ENCODE measurements around the gene IL23R. TPM values are rescaled to one million over a fixed set of nuclear protein-coding genes. Genes with fewer than 3 reads are reported as not detected.
A peak's percentile ranks its signal among the peaks of the same experiment; 100 is the strongest.

The IL23R gene
- polyA plus RNA-seq, 3 donors from 2014 or later = 0.12 to 1.4 (median 0.23) TPM

GRCh38 chr1:67281244-67281643, 115.0 kb downstream of the IL23R start:
- no peaks in the 10 kb centered on the region for H3K9me3 Mint-ChIP-seq
- H3K27me3 Mint-ChIP-seq (ENCODE audit: low read depth in 3 of 3) = peaks cover 0 to 2% (median 0%) of the 10 kb centered on the region in 3 donors
- H3K27ac Mint-ChIP-seq = no peak overlapping the region
- H3K4me3 Mint-ChIP-seq = no peak overlapping the region
- DNase-seq = no peak
- H3K4me1 Mint-ChIP-seq = peaks cover 12 to 20% of the 10 kb centered on the region in 2 donors
- H3K36me3 Mint-ChIP-seq = peaks cover 0 to 5% (median 0%) of the 10 kb centered on the region in 3 donors

DNA sequence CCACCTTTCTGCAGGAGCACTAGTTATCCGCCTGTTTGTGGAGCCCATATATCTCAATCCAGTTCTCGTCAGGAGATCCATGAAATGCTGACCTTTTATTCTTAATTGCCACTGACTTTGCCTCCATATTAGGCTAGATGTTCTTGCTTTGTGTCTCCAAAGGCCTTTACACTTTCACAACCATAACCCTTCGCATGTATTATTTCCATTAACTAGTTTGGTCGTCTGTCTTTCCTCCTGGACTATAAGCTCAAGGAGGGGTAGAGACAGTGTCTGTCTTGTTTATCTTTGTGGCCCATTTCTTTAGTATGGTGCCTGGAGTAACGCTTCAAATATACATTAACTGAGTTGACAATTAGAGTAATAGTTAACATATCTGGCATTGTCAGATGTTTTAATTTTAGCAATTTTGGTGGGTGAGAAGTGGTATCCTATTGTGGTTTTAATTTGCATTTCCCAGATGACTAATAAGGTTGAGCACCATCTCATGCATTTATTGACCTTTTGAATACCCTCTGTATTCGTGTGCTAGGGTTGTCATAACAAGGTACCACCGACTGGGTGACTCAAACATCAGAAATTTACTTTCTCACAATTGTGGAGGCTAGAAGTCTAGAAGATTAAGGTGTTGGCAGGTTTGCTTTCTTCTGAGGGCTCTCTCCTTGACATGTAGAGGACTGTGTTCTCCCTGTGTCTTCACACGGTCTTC, 119.7 kb downstream of the IL23R start:
- DNase-seq = peak; percentile 34 to 46 (median 37)
- Mint-ChIP-seq H3K36me3 (peaks cover 0 to 5% (median 0%) of the 10 kb centered on the region in 3 donors), H3K27me3 (ENCODE audit: low read depth in 3 of 3) (peaks cover 0 to 1% (median 0%) of the 10 kb centered on the region in 3 donors), H3K9me3 (no peaks in the 10 kb centered on the region), H3K27ac (peak overlapping the region in 5 of 6 donors; percentile 65 to 91 (median 73)), H3K4me3 (peak overlapping the region in 3 of 5 donors; percentile 23 to 46 (median 30)), H3K4me1 (peaks cover 24 to 25% of the 10 kb centered on the region in 2 donors)

- H3K27me3 Mint-ChIP-seq (ENCODE audit: low read depth in 3 of 3) = peaks cover 0 to 5% (median 2%) of the 10 kb centered on the region in 3 donors
- H3K27ac Mint-ChIP-seq = no peak overlapping the region
- H3K4me3 Mint-ChIP-seq = no peak overlapping the region
- peaks cover 44 to 47% of the 10 kb centered on the region in 2 donors for H3K4me1 Mint-ChIP-seq
- H3K36me3 Mint-ChIP-seq = peaks cover 0 to 4% (median 0%) of the 10 kb centered on the region in 3 donors
- H3K9me3 Mint-ChIP-seq = peaks cover 0 to under 1% (median 0%) of the 10 kb centered on the region in 6 donors
- DNase-seq = no peak
Observed at GRCh38 chr1:67290236-67290635, 124.0 kb downstream of the IL23R start.

GRCh38 chr1:67294836-67295617, 128.8 kb downstream of the IL23R start:
- Mint-ChIP-seq H3K9me3 (peaks cover 0 to 3% (median 0%) of the 10 kb centered on the region in 6 donors), H3K4me3 (peak overlapping the region in 4 of 5 donors; percentile 47 to 60 (median 56)), H3K4me1 (peaks cover 27 to 38% of the 10 kb centered on the region in 2 donors), H3K27ac (peak overlapping the region; percentile 5 to 91 (median 72)), H3K36me3 (peaks cover 0 to 4% (median 0%) of the 10 kb centered on the region in 3 donors), H3K27me3 (ENCODE audit: low read depth in 3 of 3) (peaks cover 2 to 3% (median 2%) of the 10 kb centered on the region in 3 donors)
- peak; percentile 38 to 57 (median 43) for DNase-seq

DNA sequence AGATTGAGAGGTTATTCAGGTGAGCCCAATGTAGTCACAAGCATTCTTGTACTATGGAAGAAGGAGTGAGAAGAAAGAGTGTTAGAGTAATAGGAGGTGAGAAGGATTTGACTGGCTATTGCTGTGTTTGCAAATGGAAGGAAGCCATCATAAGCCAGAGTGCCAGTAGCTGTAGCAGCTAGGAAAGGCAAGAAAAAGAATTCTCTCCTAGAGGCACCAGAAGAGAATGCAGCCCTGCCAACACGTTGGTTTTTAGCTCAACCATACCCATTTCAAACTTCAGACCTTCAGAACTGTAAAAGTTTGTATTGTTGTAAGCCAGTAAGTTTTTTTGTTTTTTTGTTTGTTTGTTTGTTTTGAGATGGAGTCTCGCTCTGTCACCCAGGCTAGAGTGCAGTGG, 132.5 kb downstream of the IL23R start:
- Mint-ChIP-seq H3K4me1 (peaks cover 25 to 41% of the 10 kb centered on the region in 2 donors), H3K27me3 (ENCODE audit: low read depth in 3 of 3) (peaks cover 0 to 3% (median 2%) of the 10 kb centered on the region in 3 donors), H3K4me3 (no peak overlapping the region), H3K36me3 (no peaks in the 10 kb centered on the region), H3K9me3 (peaks cover 0 to 3% (median 0%) of the 10 kb centered on the region in 6 donors), H3K27ac (no peak overlapping the region)
- DNase-seq = no peak

- Mint-ChIP-seq H3K36me3 (no peaks in the 10 kb centered on the region), H3K27ac (peak overlapping the region in 1 of 6 donors; percentile 25), H3K27me3 (ENCODE audit: low read depth in 3 of 3) (peaks cover 0 to 3% (median 2%) of the 10 kb centered on the region in 3 donors)
Observed at GRCh38 chr1:67299296-67299695, 133.0 kb downstream of the IL23R start.

DNA sequence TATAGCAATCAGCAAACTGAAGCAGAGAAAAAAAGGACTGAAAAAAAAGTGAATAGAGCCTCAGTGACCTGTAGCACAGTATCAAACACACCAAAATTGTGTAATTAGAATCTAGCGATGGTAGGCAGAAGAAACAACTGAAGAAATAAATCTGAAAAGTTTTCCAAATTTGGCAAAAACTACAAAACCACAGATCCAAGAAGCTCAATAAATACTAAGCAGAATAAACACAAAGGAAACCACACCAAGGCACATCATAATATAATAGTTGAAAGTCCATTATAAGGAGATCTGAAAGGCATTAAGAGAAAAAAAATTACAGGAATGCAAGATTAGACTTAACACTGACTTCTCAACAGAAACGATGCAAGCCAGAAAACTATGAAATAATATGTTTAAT, 134.3 kb downstream of the IL23R start:
- Mint-ChIP-seq H3K36me3 (no peaks in the 10 kb centered on the region), H3K4me1 (peaks cover 19 to 37% of the 10 kb centered on the region in 2 donors), H3K27me3 (ENCODE audit: low read depth in 3 of 3) (peaks cover 0 to 2% (median 0%) of the 10 kb centered on the region in 3 donors), H3K27ac (peak overlapping the region in 1 of 6 donors; percentile 19), H3K9me3 (no peaks in the 10 kb centered on the region), H3K4me3 (no peak overlapping the region)
- DNase-seq = no peak

More at GRCh38 chr1:67299296-67299695, 133.0 kb downstream of the IL23R start:
- Mint-ChIP-seq H3K4me3 (no peak overlapping the region), H3K9me3 (peaks cover 0 to 3% (median 0%) of the 10 kb centered on the region in 6 donors), H3K4me1 (peaks cover 27 to 41% of the 10 kb centered on the region in 2 donors)
- DNase-seq = no peak

DNA sequence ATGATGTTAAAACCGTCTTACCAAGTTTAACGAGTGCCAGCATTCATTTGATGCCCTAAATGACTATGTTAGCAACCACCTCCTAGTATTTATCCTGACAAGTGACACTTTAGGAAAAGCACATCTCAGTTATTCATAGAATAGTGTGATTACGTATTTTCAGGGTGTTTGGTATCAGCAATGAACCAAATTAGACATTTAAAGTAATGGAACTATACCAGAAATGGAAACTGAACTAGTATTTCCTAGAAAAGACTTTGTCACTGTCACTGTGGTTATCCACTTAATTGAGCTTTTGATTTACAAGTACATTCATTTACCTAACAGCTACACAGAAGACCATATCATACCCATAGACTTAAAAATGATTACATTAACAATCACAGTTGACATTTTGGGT, 137.8 kb downstream of the IL23R start:
- no peaks in the 10 kb centered on the region for H3K36me3 Mint-ChIP-seq
- peaks cover 0 to 8% (median 6%) of the 10 kb centered on the region in 3 donors for H3K27me3 Mint-ChIP-seq (ENCODE audit: low read depth in 3 of 3)
- H3K27ac Mint-ChIP-seq = peak overlapping the region; percentile 57 to 90 (median 68)
- no peaks in the 10 kb centered on the region for H3K9me3 Mint-ChIP-seq
- peak overlapping the region; percentile 23 to 75 (median 47) for H3K4me3 Mint-ChIP-seq
- H3K4me1 Mint-ChIP-seq = peaks cover 30 to 55% of the 10 kb centered on the region in 2 donors
- no peak for DNase-seq

DNA sequence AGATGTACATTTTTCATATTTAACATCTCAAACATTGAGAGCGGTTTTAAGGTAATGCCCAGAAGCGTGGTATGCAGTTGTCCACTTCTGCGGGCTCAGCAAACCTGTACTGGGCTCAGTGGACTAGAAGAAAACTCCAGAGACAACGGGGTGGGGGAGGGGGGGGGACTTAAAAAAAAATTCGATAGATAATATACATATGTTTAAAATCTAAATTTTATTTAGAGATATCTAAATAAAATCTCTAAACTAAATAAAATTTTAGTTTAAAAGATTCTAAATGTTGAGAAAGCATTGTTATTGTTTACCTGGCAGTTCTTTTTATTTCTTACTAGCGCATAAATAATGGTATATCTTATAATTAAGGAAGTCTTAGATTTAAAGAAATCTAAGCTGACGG, 140.3 kb downstream of the IL23R start:
- peak overlapping the region; percentile 89 to 96 (median 95) for H3K4me3 Mint-ChIP-seq
- peak overlapping the region; percentile 80 to 95 (median 93) for H3K27ac Mint-ChIP-seq
- H3K4me1 Mint-ChIP-seq = peaks cover 46 to 73% of the 10 kb centered on the region in 2 donors

DNA sequence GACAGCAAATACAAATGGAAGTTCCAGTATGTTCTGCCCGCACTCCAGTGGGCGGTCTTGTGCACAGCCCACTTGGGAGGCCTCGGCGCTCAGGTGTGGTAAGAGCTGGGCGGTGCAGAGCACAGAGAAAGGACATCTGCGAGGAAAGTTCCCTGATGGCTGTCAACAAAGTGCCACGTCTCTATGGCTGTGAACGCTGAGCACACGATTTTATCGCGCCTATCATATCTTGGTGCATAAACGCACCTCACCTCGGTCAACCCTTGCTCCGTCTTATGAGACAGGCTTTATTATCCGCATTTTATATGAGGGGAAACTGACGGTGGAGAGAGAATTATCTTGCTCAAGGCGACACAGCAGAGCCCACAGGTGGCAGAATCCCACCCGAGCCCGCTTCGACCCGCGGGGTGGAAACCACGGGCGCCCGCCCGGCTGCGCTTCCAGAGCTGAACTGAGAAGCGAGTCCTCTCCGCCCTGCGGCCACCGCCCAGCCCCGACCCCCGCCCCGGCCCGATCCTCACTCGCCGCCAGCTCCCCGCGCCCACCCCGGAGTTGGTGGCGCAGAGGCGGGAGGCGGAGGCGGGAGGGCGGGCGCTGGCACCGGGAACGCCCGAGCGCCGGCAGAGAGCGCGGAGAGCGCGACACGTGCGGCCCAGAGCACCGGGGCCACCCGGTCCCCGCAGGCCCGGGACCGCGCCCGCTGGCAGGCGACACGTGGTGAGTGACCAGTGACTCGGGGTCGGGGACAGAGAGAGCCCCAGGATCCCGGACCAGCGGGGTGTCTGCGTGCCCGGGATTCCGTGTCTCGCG, 141.2 kb downstream of the IL23R start, which contains the start of gene IL12RB2:
Gene IL12RB2, plus strand, starts transcription at position 623 of the 810 bp plus-strand sequence. CDS start 12,496 bp downstream, outside the sequence.
- peaks cover 49 to 82% of the 10 kb centered on the region in 2 donors for H3K4me1 Mint-ChIP-seq
- peaks cover 0 to 3% (median 0%) of the 10 kb centered on the region in 3 donors for H3K36me3 Mint-ChIP-seq
- H3K27me3 Mint-ChIP-seq (ENCODE audit: low read depth in 3 of 3) = peaks cover 2 to 9% (median 8%) of the 10 kb centered on the region in 3 donors
- H3K9me3 Mint-ChIP-seq = no peaks in the 10 kb centered on the region
- H3K27ac Mint-ChIP-seq = peak within 1 kb of the TSS; percentile 80 to 98 (median 94)
- peak; percentile 55 to 66 (median 56) for DNase-seq
- H3K4me3 Mint-ChIP-seq = peak within 1 kb of the TSS; percentile 90 to 96 (median 95)

More for the DNA sequence above, 140.3 kb downstream of the IL23R start:
- H3K36me3 Mint-ChIP-seq = peaks cover 0 to 3% (median 0%) of the 10 kb centered on the region in 3 donors
- H3K27me3 Mint-ChIP-seq (ENCODE audit: low read depth in 3 of 3) = peaks cover 0 to 9% (median 8%) of the 10 kb centered on the region in 3 donors
- DNase-seq = no peak
- no peaks in the 10 kb centered on the region for H3K9me3 Mint-ChIP-seq

DNA sequence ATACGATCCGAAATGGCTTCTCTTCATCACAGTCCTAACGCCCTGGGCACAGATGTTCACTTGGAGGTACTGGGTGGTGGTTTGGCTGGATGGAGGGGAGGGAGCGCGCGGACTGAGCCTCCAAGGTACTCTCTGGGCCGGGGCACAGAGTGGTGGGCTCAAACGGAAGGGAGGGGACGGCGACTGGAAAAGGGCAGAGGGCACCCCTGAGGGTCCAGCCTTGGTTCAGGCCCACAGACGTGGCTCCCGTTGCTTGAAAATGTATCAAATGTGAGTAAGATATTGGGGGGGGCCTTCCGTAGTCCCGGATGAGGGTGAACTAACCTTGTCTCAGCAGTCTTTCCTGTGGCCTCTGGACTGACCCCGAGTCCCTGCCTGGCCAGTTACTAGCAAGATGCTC, 141.9 kb downstream of the IL23R start:
- Mint-ChIP-seq H3K4me3 (peak overlapping the region; percentile 85 to 96 (median 93)), H3K36me3 (peaks cover 0 to 3% (median 0%) of the 10 kb centered on the region in 3 donors), H3K9me3 (no peaks in the 10 kb centered on the region), H3K27me3 (ENCODE audit: low read depth in 3 of 3) (peaks cover 3 to 9% (median 8%) of the 10 kb centered on the region in 3 donors), H3K4me1 (peaks cover 52 to 89% of the 10 kb centered on the region in 2 donors), H3K27ac (peak overlapping the region; percentile 78 to 98 (median 93))
- peak in 2 of 3 donors; percentile 26 to 30 for DNase-seq
